ENCODE data around the gene FAM53B.
"Not testable (repeated sequence)": the region's sequence is repeated elsewhere in the genome, so short reads cannot be mapped to it uniquely, and the experiment has no call there.

Gene FAM53B

DNA sequence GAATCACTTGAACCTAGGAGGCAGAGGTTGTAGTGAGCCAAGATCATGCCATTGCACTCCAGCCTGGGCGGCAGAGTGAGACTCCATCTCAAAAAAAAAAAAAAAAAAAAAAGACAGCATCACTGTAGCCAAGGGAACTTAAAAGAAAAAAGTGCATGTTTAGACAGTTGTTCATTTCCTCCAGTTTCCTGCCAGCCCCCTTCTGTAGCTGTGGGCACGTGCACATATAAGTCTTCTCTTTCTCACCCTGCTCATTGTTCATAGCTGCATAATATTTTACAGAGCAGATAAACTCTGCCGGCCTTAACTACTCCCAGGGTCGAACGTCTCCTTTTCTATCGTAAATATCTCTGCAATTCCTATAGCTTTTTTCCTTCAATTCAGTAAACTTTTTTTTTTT lies 149.9 kb downstream of the FAM53B start:
- DNase-seq: no peak

DNA sequence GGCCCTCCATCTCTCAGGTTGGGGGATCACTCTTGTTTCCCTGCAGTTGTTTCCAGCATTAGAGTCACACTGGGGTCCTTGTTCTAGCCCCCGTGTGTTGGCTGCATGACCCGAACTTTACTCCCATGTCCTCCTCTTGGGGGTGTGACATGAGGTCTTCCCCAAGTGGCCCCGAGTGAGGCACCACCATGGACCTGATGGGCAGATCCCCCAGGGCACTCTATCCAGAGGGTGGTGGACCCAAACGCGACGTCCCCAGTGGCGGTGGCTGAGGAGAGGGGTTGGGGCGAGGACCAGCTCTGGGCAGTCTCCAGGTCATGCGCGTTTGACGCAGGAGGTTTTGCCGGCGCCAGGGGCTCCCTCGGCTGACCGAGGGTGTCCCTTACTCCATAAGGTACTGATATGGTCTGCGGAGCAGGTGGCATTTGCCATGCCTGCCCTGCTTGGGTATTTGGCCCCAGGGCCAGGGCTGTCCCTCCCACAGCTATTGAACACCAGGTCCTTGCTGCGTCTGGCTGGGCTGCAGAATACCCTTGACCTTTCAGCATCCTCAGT lies 150.7 kb downstream of the FAM53B start:
- no peak for DNase-seq

DNA sequence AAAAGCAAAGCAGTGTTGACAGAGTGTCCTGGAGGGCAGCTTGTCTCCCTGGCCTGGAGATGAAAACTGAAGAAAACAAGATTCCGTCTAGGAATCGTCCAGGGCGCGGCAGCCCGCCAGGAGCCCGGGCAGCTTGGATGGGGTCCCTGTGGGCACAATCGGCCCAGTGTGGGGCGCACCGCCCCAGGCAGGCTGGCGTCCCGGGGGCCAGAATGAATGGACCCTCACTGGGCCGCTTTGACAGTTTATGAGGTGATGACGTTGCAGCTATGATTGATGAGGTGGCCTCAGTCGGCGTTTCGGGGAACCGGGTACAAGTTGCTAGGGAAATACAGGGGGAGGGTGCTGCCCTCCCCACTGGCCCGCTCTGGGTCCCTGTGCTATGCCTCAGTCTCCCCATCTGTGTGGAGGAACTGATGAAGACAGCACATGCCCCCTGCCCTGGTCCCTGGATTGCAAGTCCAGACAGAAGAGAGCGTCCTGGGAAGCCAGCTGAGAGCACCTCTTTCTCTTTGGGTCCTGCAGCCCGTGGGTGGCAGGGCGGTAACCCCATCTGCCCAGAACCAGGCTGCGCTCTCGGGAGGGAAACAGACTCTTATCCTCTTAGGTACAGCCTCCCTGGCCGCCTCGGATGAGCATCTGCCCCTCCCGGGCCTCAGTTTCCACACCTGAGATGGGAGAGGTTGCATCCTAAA lies 151.3 kb downstream of the FAM53B start:
- DNase-seq: no peak

DNA sequence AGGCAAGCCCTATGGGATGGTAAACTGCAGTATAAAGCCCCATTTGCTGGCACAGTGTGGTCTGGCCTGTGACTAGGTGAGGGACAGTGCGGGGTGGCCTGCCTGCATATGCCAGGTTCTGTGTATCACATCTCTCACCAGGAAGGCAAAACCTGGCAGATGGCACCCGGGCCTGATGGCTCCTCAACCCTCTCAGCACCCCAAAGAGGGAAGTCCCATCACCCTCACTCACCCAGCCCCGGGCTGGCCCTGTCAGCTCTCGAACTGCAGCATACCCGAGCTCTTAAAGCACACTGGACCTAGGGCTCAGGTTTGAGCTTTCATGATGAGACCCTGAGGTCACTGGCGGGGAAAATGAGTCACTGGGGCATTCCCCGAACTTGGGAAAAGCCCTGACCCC lies 152.1 kb downstream of the FAM53B start:
- no peak for DNase-seq

- DNase-seq: no peak
Measured at GRCh38 chr10:124591123-124591495, 153.1 kb downstream of the FAM53B start.

DNA sequence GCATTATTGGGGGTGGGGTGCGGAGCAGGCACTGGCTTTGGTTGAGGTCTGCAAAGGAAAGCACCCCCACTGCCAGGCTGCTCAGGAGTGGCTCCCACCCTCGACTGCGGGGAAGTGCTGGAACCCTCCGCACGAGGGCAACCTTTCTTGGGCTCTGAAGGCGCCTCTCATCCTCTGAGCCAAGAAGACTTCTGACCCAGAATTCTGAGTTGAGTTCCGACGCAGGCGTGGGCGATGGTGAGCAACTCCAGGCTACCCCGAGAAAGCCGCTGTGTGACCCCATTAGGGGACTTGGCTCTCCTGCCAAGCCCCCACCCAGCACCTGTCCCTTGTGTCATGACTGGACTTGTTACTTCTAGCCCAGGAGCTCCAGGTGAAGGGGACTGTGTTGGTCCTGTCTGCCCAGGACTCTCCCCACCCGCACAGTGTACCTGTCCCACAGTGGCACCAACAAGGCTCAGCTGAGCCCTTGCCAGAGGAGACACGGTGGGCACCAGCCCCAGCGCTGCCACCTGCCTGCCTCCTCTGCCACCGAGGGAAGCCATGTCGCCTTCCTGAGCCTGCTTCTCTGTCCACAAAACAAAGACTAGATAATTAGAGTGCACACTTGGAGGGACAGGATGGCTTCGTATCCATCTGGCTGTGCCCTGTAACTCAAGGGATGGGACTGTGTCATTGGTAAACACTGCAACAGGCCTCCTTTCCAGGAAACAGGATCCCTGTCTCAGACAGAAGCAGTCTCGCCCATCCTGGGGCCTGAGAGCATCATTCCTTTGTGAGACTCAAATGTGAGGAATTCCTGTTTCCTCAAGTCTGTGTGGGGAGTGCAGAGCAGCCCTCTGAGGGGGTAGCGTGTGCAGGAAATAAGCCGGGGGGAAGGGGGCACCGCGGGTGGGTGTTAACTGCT lies 153.7 kb downstream of the FAM53B start:
- DNase-seq: no peak

DNA sequence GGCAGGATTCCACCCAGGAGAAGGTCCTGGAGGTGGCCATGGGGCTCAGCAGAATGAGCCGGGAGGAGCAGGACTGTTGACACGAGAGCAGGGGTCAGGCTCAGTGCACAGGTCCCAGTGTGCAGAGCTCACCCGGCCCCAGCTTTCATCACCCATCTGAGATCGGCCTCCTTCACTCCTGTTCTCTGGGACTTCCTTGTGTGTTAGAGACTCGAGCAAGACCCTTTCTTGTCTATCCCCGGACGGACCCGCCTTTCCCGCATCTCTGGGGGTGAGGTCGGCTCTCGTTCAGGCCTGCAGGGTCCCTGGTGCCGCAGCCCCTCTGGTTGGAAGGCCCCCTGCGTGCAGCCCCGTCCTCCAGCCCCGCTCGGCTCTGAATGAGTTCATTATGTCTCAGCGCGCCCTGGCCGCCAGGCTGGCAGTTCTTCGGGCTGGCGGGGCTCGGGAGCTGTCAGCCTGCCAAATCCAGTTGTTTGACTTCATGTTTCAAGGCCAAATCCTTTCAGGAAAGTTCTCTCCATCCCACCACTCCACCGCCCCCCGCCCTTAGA lies 154.6 kb downstream of the FAM53B start:
- no peak for DNase-seq

- no peak for DNase-seq
Measured at GRCh38 chr10:124588736-124589490, 155.3 kb downstream of the FAM53B start.

DNA sequence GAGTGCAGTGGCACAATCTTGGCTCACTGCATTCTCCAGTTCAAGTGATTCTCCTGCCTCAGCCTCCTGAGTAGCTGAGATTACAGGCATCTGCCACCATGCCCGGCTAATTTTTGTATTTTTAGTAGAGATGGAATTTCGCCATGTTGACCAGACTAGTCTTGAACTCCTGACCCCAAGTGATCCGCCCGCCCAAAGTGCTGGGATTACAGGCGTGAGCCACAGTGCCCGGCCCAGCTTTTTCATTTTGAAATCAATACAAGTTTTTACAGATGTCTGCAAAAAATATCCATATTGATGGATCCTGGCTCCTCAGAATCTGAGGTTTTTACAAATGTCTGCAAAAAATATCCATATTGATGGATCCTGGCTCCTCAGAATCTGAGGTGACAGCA lies 155.8 kb downstream of the FAM53B start:
- not testable (repeated sequence) for DNase-seq

- DNase-seq: no peak
Measured at GRCh38 chr10:124587811-124588211, 156.4 kb downstream of the FAM53B start.

- no peak for DNase-seq
Measured at GRCh38 chr10:124586142-124586541, 158.0 kb downstream of the FAM53B start.

DNA sequence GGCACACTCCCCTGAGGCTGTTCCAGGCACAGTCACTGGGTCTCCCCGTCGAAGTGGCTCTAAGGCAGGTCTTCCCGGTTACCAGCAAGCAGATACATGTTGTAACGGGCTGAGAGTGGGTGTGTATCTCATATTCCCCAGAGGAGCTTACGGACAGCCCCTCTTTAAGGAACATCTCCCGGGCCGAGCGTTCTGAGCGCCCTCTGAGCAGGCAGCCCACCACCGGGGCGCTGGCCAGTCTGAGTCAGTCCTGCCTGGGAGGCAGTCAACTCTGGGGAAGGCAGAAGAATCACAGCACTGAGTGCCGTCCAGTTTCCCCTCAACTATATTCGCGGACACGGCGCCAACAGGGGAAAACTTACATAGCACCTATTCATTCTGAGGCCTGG lies 165.2 kb downstream of the FAM53B start:
- DNase-seq: no peak

DNA sequence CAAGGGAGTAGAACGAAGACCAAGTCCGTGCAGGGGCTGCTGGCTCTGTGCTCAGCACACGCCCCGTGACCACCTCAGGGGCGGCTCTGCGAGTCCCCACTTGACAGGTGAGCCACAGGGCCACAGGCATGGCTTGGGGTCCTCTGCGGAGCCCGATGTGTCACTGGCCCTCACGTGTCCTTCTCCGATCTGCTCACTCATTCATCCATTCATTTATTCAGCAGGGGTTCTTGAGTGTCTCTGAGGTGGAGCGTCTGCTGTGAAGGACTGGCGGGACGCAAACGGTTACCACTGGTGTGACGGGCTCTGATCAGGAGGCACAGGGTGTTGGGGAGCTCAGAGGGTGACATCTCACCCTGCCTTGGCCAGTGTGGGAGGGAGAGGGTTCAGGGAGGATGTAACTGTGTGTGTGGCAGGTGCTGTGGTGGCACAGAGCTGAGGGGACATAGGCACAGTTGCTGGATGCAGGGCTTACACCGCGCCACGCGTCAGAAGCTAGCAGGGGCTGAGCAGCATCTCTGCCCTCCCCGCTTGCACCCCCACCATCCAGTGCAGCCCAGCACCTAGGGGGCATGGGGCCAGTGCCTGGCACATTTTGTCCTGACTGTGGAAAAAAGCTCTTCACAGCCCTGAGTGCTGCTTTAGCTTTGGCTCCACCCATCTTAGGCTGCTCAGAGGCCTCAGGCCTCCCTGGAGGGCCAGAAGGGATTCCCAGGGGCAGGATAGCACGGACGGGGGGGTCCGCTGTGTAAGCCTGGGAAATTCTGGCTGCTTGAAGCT lies 165.8 kb downstream of the FAM53B start:
- DNase-seq: no peak

DNA sequence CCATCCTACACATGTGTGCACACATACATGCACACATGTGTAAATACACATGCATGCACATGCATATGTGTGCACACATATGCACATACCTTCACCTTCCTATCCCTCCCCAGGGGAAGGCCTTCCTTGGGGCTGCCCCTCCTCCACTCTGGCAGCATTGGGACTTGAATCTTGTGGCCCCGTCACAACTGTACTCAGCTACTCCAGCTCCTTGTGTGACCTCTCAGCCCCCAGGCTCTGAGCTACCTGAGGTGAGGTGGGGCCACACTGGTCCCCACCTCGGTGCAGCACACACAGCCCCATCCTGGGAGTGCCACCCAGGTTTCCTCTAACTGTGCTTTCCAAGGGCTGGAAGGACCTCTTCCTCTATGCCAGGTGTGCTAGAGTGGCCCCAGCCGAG lies 166.5 kb downstream of the FAM53B start:
- DNase-seq: no peak

DNA sequence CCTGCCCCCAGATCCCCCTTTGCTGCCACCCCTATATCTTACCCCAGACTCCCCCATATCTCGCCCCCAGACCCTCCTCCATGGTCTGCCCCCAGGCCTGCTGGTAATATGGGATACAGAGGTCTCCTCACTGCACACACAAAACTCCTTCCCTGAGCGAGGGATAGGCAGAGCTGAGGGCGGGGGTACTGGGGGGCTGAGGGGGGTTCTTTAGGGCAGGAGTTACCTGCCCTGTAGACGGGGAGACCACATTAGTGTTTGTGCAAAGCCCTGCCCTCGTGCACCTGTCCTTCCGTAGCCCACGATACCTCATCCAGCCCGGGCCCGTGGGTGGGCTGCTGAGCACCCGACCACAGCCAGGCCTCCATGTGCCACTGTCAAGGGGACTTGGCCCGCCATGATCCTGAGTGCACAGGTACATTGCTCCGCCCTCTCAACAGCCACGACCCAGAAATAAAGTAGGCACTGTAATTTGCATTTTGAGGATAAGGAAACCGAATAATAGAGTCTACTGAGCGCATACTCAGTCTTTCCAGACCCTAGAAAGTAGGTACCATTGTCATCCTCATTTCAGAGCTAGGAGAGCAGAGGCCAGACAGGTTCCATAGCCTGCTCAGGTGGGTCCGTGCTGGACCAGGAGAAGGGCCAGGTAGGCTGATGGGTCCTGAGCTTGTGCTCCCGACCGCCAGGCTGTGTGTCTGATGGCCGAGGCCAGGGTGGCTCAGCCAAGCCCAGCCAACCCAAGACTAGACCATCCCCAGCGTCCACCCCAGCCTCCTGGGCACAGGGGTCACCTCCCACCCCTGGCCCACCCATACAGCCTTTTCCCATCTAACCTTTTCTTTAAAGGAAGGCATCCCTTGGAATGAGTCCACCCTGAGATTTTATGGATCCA lies 167.4 kb downstream of the FAM53B start:
- DNase-seq: no peak

DNA sequence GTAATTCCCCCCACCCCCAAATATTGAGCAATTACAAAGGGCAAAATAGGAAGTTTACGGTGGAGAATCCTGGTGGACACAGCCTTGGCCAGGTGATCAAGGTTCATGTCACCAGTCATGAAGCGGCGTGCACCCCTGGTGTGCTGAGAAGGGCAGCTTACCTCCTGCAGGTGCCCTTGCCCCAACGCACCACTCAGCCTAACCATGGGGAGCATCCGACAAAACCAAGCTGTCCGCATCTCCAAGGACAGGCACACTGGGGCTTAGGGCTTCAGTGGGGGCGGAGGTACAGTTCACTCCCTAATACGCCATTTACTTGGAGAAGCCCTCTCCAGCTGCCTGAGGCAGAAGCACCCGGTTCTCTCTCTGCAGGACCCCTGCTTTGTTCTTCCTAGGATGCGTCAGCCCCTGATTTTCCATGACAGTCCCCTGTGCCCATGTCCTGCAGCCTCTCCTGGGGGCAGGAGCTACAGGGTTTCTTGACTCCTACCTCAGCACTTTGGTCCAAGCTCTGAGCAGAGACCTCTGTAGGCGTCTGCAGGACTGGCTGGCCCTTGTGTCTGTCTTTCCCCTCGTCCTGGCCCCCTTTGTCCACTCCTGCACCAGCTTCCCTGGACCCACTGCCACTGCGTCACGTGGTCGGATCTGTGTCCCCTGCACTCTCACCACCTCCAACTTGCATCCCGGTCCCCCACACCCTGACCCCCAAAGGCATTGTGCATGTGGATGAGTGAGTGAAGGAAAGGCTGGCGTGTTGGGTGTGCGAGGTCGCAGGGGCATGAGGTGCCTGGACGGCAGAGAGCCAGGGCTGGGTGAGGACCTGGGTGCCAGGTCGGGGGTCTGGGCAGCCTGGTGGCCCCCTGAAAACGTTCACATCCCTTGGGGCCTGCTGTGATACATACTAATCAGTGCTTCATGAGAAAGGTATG lies 168.8 kb downstream of the FAM53B start:
- DNase-seq: no peak

GRCh38 chr10:124574456-124575070 lies 169.6 kb downstream of the FAM53B start:
- DNase-seq: no peak

DNA sequence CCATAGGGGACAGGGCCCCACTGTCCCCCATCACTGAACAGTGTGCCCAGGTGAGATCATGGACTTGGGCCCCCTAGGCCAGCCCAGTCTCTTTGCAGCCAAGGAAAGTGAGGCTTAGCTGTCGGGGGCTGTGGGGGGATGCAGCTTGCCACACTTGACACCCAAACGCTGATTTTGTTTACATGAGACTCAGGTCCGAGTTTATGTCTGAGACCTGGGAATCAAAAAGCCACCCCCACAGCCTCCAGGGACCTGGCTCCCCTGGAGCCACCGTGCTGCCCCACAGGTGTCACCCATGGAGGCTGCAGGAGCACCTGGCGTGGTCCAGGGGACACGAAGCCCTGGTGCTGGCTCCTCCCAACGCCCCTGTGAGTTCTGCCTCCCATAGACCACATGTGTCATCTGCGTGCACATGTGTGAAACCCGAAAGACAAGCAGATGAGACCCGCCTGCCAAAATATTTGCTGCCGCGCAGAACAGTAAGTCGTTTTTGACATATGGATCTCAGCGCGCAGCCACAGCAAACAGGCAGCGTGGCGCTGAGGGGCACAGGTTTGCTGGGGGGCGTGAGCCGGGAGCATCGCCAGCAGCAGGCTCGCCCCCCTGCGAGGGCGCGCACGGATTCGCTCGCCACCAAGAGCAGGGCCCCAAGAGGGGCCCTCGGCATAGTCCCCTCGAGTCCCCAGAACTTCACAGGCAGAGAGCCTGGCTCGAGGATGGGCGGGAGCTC lies 170.3 kb downstream of the FAM53B start:
- no peak for DNase-seq

DNA sequence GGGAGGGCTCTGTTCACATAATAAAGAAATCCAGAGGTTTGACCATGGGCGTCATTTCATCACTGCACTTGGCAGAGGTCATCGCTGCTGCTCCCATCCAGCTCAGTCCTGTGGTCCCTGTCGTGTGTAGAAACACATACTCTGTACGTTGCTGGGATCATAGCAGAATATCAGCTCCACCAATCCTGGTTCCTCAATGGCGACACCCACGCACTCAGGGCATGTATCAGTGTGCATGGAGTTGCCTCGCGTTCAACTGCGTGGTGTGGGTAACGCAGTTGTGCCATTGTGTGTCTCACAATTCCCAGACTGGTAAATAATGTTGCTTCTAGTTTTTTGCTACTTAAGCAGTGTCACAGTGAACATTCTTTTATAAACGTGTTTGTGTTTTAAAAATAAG lies 171.4 kb downstream of the FAM53B start:
- DNase-seq: no peak
